HFFc6 (cell line): ENCODE results near the gene SLC49A4. TPM values are rescaled to one million over a fixed set of nuclear protein-coding genes. Genes with fewer than 3 reads are reported as not detected.
A peak's percentile ranks its signal among the peaks of the same experiment; 100 is the strongest.

Experiments used
- DNase-seq: peaks from one replicate; pipeline ENCODE4 v3.0.0-alpha.2; 2018
- H3K27ac Mint-ChIP-seq: 2 replicates; pipeline ENCODE4 v1.8.0; 2020; ENCODE audit warnings: mild to moderate bottlenecking, mixed read lengths
- H3K27me3 Mint-ChIP-seq: 2 replicates; pipeline ENCODE4 v1.8.0; 2021; ENCODE audit warnings: mild to moderate bottlenecking, moderate library complexity, mixed read lengths; ENCODE audit not compliant: insufficient read depth
- H3K36me3 Mint-ChIP-seq: 2 replicates; pipeline ENCODE4 v1.8.0; 2021; ENCODE audit warnings: low read depth, mixed read lengths
- H3K4me1 Mint-ChIP-seq: 2 replicates; pipeline ENCODE4 v1.8.0; 2020; ENCODE audit warnings: low read depth, mixed read lengths
- H3K4me3 Mint-ChIP-seq: 2 replicates; pipeline ENCODE4 v1.8.0; 2020; ENCODE audit warnings: mild to moderate bottlenecking, moderate library complexity, mixed read lengths
- H3K9me3 Mint-ChIP-seq: 2 replicates; pipeline ENCODE4 v1.8.0; 2020; ENCODE audit warnings: mild to moderate bottlenecking, mixed read lengths
- CTCF ChIP-seq: fragments of 200-600 bp; sonication (generic); IDR thresholded peaks from 2 replicates; pipeline ENCODE4 v1.5.0; 2021; ENCODE audit warnings: antibody characterized with exemption, mild to moderate bottlenecking
- total RNA-seq, 6 experiments: library from RNA; stranded (reverse); fragmentation: NEBNext Ultra II Directional; extraction: Animal tissue kit (Norgen Biotek cat#: 25700); gene quantifications; 2 replicates in 1 of 6; 3 replicates in 5 of 6; pipeline ENCODE4 v1.2.3, GENCODE V29; 2021

SLC49A4 gene
- total RNA-seq, 6 experiments from 2014 or later = 10.2 to 10.8 (median 10.7) TPM

- no peak for DNase-seq
- TF ChIP-seq CTCF = no peak
- no peaks in the 10 kb centered on the region for H3K9me3 Mint-ChIP-seq
- peaks cover 11% of the 10 kb centered on the region for H3K4me1 Mint-ChIP-seq
- H3K4me3 Mint-ChIP-seq = no peak overlapping the region
- no peaks in the 10 kb centered on the region for H3K27me3 Mint-ChIP-seq
- H3K27ac Mint-ChIP-seq = no peak overlapping the region
- H3K36me3 Mint-ChIP-seq = peaks cover 4% of the 10 kb centered on the region; the same call in 1 of the 2 replicates
These were observed 39.4 kb upstream of the SLC49A4 start for GRCh38 chr3:122755491-122755890.

GRCh38 chr3:122758877-122759560 lies 35.9 kb upstream of the SLC49A4 start:
- no peak for TF ChIP-seq CTCF
- no peaks in the 10 kb centered on the region for H3K9me3 Mint-ChIP-seq
- no peak for DNase-seq
- peaks cover 4% of the 10 kb centered on the region; the same call in 1 of the 2 replicates for H3K36me3 Mint-ChIP-seq
- H3K4me3 Mint-ChIP-seq = peak overlapping the region; percentile 15; the same call in 1 of the 2 replicates
- peak overlapping the region; percentile 20; the same call in 1 of the 2 replicates for H3K27ac Mint-ChIP-seq
- H3K4me1 Mint-ChIP-seq = peaks cover 16% of the 10 kb centered on the region
- H3K27me3 Mint-ChIP-seq = no peaks in the 10 kb centered on the region

GRCh38 chr3:122760453-122761271 lies 34.2 kb upstream of the SLC49A4 start:
- Mint-ChIP-seq H3K9me3 (no peaks in the 10 kb centered on the region), H3K36me3 (no peaks in the 10 kb centered on the region), H3K27ac (no peak overlapping the region), H3K27me3 (no peaks in the 10 kb centered on the region), H3K4me1 (peaks cover 16% of the 10 kb centered on the region), H3K4me3 (no peak overlapping the region)
- no peak for DNase-seq
- TF ChIP-seq CTCF = no peak

GRCh38 chr3:122766430-122766829 lies 28.4 kb upstream of the SLC49A4 start:
- Mint-ChIP-seq H3K27ac (no peak overlapping the region), H3K9me3 (no peaks in the 10 kb centered on the region), H3K36me3 (no peaks in the 10 kb centered on the region), H3K4me1 (no peaks in the 10 kb centered on the region), H3K4me3 (no peak overlapping the region), H3K27me3 (no peaks in the 10 kb centered on the region)
- no peak for DNase-seq
- TF ChIP-seq CTCF = no peak

- no peaks in the 10 kb centered on the region for H3K9me3 Mint-ChIP-seq
- no peak for TF ChIP-seq CTCF
- H3K27ac Mint-ChIP-seq = no peak overlapping the region
- no peaks in the 10 kb centered on the region for H3K36me3 Mint-ChIP-seq
- DNase-seq = no peak
- H3K4me1 Mint-ChIP-seq = no peaks in the 10 kb centered on the region
- no peaks in the 10 kb centered on the region for H3K27me3 Mint-ChIP-seq
- no peak overlapping the region for H3K4me3 Mint-ChIP-seq
These were observed 27.1 kb upstream of the SLC49A4 start for GRCh38 chr3:122767540-122768372.
